K562 (cell line): Measurements from ENCODE around the gene NAT14. TPM values are rescaled to one million over a fixed set of nuclear protein-coding genes. Genes with fewer than 3 reads are reported as not detected.

Experiments used
- ARID2 ChIP-seq: fragments of 450-650 bp; IDR thresholded peaks from 2 replicates; pipeline ENCODE4 v1.6.1; 2017; ENCODE audit warnings: antibody characterized with exemption, mild to moderate bottlenecking
- BCOR ChIP-seq: fragments of 450-650 bp; IDR thresholded peaks from 2 replicates; pipeline ENCODE4 v1.6.1; 2016
- CBX8 ChIP-seq: fragments of 200-600 bp; sonication (generic); IDR thresholded peaks from 2 replicates; pipeline ENCODE4 v1.6.1; 2012; ENCODE audit warnings: borderline replicate concordance, mixed run types, low read depth, mild to moderate bottlenecking, moderate library complexity, mixed read lengths, low read length, control low read depth, inconsistent platforms; ENCODE audit not compliant: poor library complexity, severe bottlenecking; ENCODE audit errors: extremely low read depth
- DLX4 ChIP-seq: fragments of 250-450 bp; sonication (Bioruptor Pico); IDR thresholded peaks from 2 replicates; pipeline ENCODE4 v1.6.1; 2021; ENCODE audit warnings: mild to moderate bottlenecking
- HMG20B ChIP-seq: fragments of 250-450 bp; sonication (Bioruptor Pico); IDR thresholded peaks from 2 replicates; pipeline ENCODE4 v1.5.0; 2021; ENCODE audit warnings: mild to moderate bottlenecking
- KDM5B ChIP-seq: fragments of 200-600 bp; sonication (generic); IDR thresholded peaks from 2 replicates; pipeline ENCODE4 v1.6.1; 2012; ENCODE audit warnings: low read depth, mild to moderate bottlenecking, moderate library complexity, low read length, control low read depth, inconsistent platforms; ENCODE audit not compliant: insufficient replicate concordance
- KLF1 ChIP-seq: fragments of 450-650 bp; IDR thresholded peaks from 2 replicates; pipeline ENCODE4 v1.6.1; 2016; ENCODE audit warnings: missing genetic modification characterization, missing compliant biosample characterization
- MCM3 ChIP-seq: fragments of 450-650 bp; IDR thresholded peaks from 2 replicates; pipeline ENCODE4 v1.6.1; 2016
- MCM5 ChIP-seq: fragments of 450-650 bp; IDR thresholded peaks from 2 replicates; pipeline ENCODE4 v1.6.1; 2016; ENCODE audit warnings: low read depth
- NFIC ChIP-seq: fragments of 450-650 bp; IDR thresholded peaks from 2 replicates; pipeline ENCODE4 v1.6.1; 2017; ENCODE audit warnings: mild to moderate bottlenecking, inconsistent platforms
- NFXL1 ChIP-seq: fragments of 450-650 bp; formaldehyde crosslinking; IDR thresholded peaks from 2 replicates; pipeline ENCODE4 v1.4.0; 2021; ENCODE audit warnings: mild to moderate bottlenecking
- SMARCC2 ChIP-seq: fragments of 450-650 bp; IDR thresholded peaks from 2 replicates; pipeline ENCODE4 v1.6.1; 2017; ENCODE audit warnings: antibody characterized with exemption, moderate library complexity, mild to moderate bottlenecking, low read depth
- SOX6 ChIP-seq: fragments of 450-650 bp; IDR thresholded peaks from 2 replicates; pipeline ENCODE4 v1.6.1; 2014; ENCODE audit warnings: mild to moderate bottlenecking
- SRF ChIP-seq, 2 experiments: fragments of 250-450, 450-650 bp in 1 of 2; sonication (Bioruptor Pico) in 1 of 2; sonication (generic) in 1 of 2; formaldehyde crosslinking; IDR thresholded peaks; 2 replicates each; pipeline versions ENCODE4 v1.5.0 to v1.5.1; 2020 to 2022; ENCODE audit warnings: mild to moderate bottlenecking in 1 of 2, missing genetic modification reagents in 1 of 2
- SRSF3 ChIP-seq: fragments of 200-400 bp; formaldehyde crosslinking; IDR thresholded peaks from 2 replicates; pipeline ENCODE4 v1.6.1; 2016; ENCODE audit warnings: mild to moderate bottlenecking, low read length, moderate library complexity; ENCODE audit not compliant: insufficient read depth
- TOE1 ChIP-seq, 2 experiments: fragments of 450-650 bp in 1 of 2; sonication (generic) in 1 of 2; formaldehyde crosslinking in 1 of 2; IDR thresholded peaks; 2 replicates each; pipeline versions ENCODE4 v1.7.1 to v1.8.0; 2016 to 2022; ENCODE audit warnings: borderline replicate concordance in 2 of 2, mild to moderate bottlenecking in 2 of 2, antibody characterized with exemption in 1 of 2, inconsistent platforms in 1 of 2, low read depth in 1 of 2, missing genetic modification reagents in 1 of 2, moderate library complexity in 1 of 2
- ZC3H4 ChIP-seq: sonication (generic); formaldehyde crosslinking; IDR thresholded peaks from 2 replicates; pipeline ENCODE4 v1.9.0; 2021; ENCODE audit warnings: missing genetic modification reagents, borderline replicate concordance
- ZFPM2 ChIP-seq: fragments of 250-450 bp; sonication (Bioruptor Pico); IDR thresholded peaks from 2 replicates; pipeline ENCODE4 v1.5.1; 2022; ENCODE audit warnings: mild to moderate bottlenecking
- ZNF124 ChIP-seq: sonication (generic); formaldehyde crosslinking; IDR thresholded peaks from 2 replicates; pipeline ENCODE4 v1.8.1; 2022; ENCODE audit warnings: missing genetic modification reagents
- ZNF134 ChIP-seq: fragments of 250-450 bp; sonication (Bioruptor Pico); conservative IDR thresholded peaks from 2 replicates; pipeline ENCODE4 v1.4.0; 2020
- ZNF431 ChIP-seq: sonication (generic); formaldehyde crosslinking; IDR thresholded peaks from 2 replicates; pipeline ENCODE4 v1.8.0; 2022; ENCODE audit warnings: mild to moderate bottlenecking, missing genetic modification reagents
- polyA plus RNA-seq, 8 experiments: library from polyadenylated mRNA; depleted of rRNA in 4 of 8; stranded (reverse) in 5 of 8; unstranded in 3 of 8; fragments of >200 nt; fragmentation: Nextera tagmentation in 2 of 8; fragmentation: Illumina TruSeq in 1 of 8; extraction: Ambion mirVana in 2 of 8; extraction: Trizol in 1 of 8; gene quantifications; 2 replicates each; pipeline versions ENCODE4 v1.2.1 to v1.2.3, GENCODE V29; 2011 to 2014; ENCODE audit warnings: inconsistent platforms in 1 of 8, missing spikeins in 1 of 8
- total RNA-seq, 7 experiments: library from RNA; depleted of rRNA in 6 of 7; stranded (reverse); fragments of >200 nt in 6 of 7; fragmentation: Illumina TruSeq in 2 of 7; extraction: Trizol in 2 of 7; gene quantifications; 2 replicates each; pipeline versions ENCODE4 v1.2.1 to v1.2.3, GENCODE V29; 2011 to 2021; ENCODE audit warnings: low replicate concordance in 1 of 7
- TF ChIP-seq, protein P1 (sequence below): fragments of 250-450 bp; sonication (Bioruptor Pico); IDR thresholded peaks from 2 replicates; pipeline ENCODE4 v1.5.0; 2022; ENCODE audit warnings: mild to moderate bottlenecking
- TF ChIP-seq, protein P2 (sequence below): fragments of 200-800 bp; sonication (Bioruptor generic); IDR thresholded peaks from 2 replicates; pipeline ENCODE4 v1.6.1; 2017; ENCODE audit warnings: missing genetic modification characterization, missing compliant biosample characterization

Gene NAT14
- total and polyA plus RNA-seq, 9 of the 15 experiments (the other 6 are each of a cell fraction or from before 2014, with no cell fraction given) = 2.4 to 77.0 (median 26.7) TPM

DNA sequence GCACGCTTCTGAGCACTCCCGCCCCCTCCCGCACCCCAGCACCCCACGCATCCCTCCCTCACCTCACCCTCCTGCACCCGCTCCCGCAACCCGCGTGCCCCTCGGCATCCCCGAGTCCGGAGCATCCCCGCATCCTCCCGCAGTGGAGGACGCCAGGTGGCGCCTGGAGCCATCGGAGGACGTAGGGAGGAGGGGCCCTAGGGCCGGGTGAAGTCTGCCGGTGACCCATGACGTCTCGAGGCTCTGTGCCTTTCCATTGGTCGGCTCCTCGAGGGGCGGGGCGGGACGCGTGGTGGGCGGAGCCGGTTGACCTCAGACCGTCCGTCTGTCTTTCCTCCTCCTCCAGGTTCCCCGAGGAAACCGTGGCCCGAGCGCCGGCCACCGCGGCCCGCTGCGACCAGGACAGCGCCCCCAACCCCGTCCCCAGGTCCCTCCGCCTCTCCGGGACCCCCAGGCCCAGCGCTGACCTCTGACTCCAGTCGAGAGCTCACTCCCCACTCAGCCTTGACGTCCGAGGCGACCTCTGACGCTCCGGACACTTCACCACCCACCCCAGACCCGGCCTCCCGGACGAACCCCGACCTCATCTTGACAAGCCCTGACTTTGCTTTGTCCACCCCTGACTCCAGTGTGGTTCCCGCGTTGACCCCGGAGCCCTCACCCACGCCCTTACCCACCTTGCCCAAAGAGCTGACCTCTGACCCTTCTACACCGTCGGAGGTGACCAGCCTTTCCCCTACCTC, 32.1 kb downstream of the NAT14 start (continued):
- TF ChIP-seq ZNF431 (CRISPR knock-in tag) (no peak), KLF1 (tag) (0 out of 2 replicates have a peak, but pooled peaks have one; percentile 28), SRF (CRISPR knock-in tag; IDR thresholded peaks at IDR 0.05) (no peak), TOE1 (IDR thresholded peaks at IDR 0.05; ENCODE audit: borderline replicate concordance) (0 out of 2 replicates have a peak, but pooled peaks have one; percentile 6), TOE1 (CRISPR knock-in tag; IDR thresholded peaks at IDR 0.05; ENCODE audit: borderline replicate concordance, low read depth) (no peak), SRSF3 (no peak), ZNF134 (CRISPR knock-in tag) (no peak), ZNF124 (CRISPR knock-in tag) (no peak), KDM5B (no peak), NFXL1 (no peak), BCOR (no peak), MCM3 (no peak), MCM5 (no peak), SOX6 (peak; percentile 13; the same call in 1 of the 2 replicates), ARID2 (peak; percentile 99), ZFPM2 (no peak), CBX8 (no peak), ZC3H4 (CRISPR knock-in tag) (no peak), NFIC (peak; percentile 56), DLX4 (CRISPR knock-in tag) (no peak), HMG20B (CRISPR knock-in tag) (no peak), SMARCC2 (no peak)
- TF ChIP-seq, protein P1, sequence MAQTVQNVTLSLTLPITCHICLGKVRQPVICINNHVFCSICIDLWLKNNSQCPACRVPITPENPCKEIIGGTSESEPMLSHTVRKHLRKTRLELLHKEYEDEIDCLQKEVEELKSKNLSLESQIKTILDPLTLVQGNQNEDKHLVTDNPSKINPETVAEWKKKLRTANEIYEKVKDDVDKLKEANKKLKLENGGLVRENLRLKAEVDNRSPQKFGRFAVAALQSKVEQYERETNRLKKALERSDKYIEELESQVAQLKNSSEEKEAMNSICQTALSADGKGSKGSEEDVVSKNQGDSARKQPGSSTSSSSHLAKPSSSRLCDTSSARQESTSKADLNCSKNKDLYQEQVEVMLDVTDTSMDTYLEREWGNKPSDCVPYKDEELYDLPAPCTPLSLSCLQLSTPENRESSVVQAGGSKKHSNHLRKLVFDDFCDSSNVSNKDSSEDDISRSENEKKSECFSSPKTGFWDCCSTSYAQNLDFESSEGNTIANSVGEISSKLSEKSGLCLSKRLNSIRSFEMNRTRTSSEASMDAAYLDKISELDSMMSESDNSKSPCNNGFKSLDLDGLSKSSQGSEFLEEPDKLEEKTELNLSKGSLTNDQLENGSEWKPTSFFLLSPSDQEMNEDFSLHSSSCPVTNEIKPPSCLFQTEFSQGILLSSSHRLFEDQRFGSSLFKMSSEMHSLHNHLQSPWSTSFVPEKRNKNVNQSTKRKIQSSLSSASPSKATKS (CRISPR knock-in tag) = no peak
- TF ChIP-seq, protein P2, sequence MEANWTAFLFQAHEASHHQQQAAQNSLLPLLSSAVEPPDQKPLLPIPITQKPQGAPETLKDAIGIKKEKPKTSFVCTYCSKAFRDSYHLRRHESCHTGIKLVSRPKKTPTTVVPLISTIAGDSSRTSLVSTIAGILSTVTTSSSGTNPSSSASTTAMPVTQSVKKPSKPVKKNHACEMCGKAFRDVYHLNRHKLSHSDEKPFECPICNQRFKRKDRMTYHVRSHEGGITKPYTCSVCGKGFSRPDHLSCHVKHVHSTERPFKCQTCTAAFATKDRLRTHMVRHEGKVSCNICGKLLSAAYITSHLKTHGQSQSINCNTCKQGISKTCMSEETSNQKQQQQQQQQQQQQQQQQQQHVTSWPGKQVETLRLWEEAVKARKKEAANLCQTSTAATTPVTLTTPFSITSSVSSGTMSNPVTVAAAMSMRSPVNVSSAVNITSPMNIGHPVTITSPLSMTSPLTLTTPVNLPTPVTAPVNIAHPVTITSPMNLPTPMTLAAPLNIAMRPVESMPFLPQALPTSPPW = peak; percentile 93
